HEK293T (cell line): ENCODE measurements around the gene PRKCH.
A peak's percentile ranks its signal among the peaks of the same experiment; 100 is the strongest.

Experiments used
- CTCF ChIA-PET: fragments of 350-600 bp; formaldehyde crosslinking; extraction: SDS; loops from one replicate; lab custom pipeline; 2021; ENCODE audit warnings: antibody characterized with exemption, inconsistent platforms; lab: Yijun Ruan, JAX
- POLR2A ChIA-PET: fragments of 350-600 bp; formaldehyde crosslinking; extraction: SDS; loops from one replicate; lab custom pipeline; 2020; ENCODE audit warnings: antibody characterized with exemption, inconsistent platforms; lab: Yijun Ruan, JAX
- DNase-seq: peaks from one replicate; pipeline ENCODE4 v3.0.0; 2012; ENCODE audit warnings: mixed read lengths; ENCODE audit errors: extremely low spot score
- ARNT ChIP-seq: fragments of 450-650 bp; IDR thresholded peaks from 2 replicates; pipeline ENCODE4 v1.6.1; 2017; ENCODE audit warnings: mild to moderate bottlenecking
- BHLHE40 ChIP-seq: fragments of 450-650 bp; IDR thresholded peaks from 2 replicates; pipeline ENCODE4 v1.6.1; 2016; ENCODE audit warnings: mild to moderate bottlenecking, moderate library complexity, borderline replicate concordance
- CTBP1 ChIP-seq: fragments of 450-650 bp; IDR thresholded peaks from 2 replicates; pipeline ENCODE4 v1.6.1; 2016; ENCODE audit warnings: borderline replicate concordance
- ELF4 ChIP-seq: fragments of 450-650 bp; IDR thresholded peaks from 2 replicates; pipeline ENCODE4 v1.6.1; 2017; ENCODE audit warnings: antibody characterized with exemption
- FOXA1 ChIP-seq: fragments of 450-650 bp; IDR thresholded peaks from 2 replicates; pipeline ENCODE4 v1.6.1; 2016; ENCODE audit warnings: mild to moderate bottlenecking
- FOXK2 ChIP-seq: fragments of 450-650 bp; IDR thresholded peaks from 2 replicates; pipeline ENCODE4 v1.6.1; 2016; ENCODE audit warnings: mild to moderate bottlenecking
- FOXM1 ChIP-seq: fragments of 450-650 bp; IDR thresholded peaks from 2 replicates; pipeline ENCODE4 v1.6.1; 2017; ENCODE audit warnings: mild to moderate bottlenecking, borderline replicate concordance
- HDGF ChIP-seq: fragments of 450-650 bp; IDR thresholded peaks from 2 replicates; pipeline ENCODE4 v1.6.1; 2017; ENCODE audit warnings: antibody characterized with exemption, borderline replicate concordance
- L3MBTL2 ChIP-seq: fragments of 450-650 bp; conservative IDR thresholded peaks from 2 replicates; pipeline ENCODE4 v1.6.1; 2016; ENCODE audit warnings: mild to moderate bottlenecking
- LEF1 ChIP-seq: fragments of 450-650 bp; IDR thresholded peaks from 2 replicates; pipeline ENCODE4 v1.6.1; 2017; ENCODE audit warnings: mild to moderate bottlenecking, borderline replicate concordance
- NFRKB ChIP-seq: fragments of 450-650 bp; IDR thresholded peaks from 2 replicates; pipeline ENCODE4 v1.6.1; 2016; ENCODE audit warnings: mild to moderate bottlenecking, moderate library complexity
- PKNOX1 ChIP-seq: fragments of 450-650 bp; IDR thresholded peaks from 2 replicates; pipeline ENCODE4 v1.6.1; 2016
- SP1 ChIP-seq: fragments of 450-650 bp; IDR thresholded peaks from 2 replicates; pipeline ENCODE4 v1.6.1; 2017
- SUZ12 ChIP-seq: fragments of 450-650 bp; IDR thresholded peaks from 2 replicates; pipeline ENCODE4 v1.6.1; 2016; ENCODE audit warnings: mild to moderate bottlenecking
- TARDBP ChIP-seq: fragments of 450-650 bp; IDR thresholded peaks from 2 replicates; pipeline ENCODE4 v1.6.1; 2016
- ZNF384 ChIP-seq: fragments of 450-650 bp; IDR thresholded peaks from 2 replicates; pipeline ENCODE4 v1.6.1; 2016

Gene PRKCH

DNA sequence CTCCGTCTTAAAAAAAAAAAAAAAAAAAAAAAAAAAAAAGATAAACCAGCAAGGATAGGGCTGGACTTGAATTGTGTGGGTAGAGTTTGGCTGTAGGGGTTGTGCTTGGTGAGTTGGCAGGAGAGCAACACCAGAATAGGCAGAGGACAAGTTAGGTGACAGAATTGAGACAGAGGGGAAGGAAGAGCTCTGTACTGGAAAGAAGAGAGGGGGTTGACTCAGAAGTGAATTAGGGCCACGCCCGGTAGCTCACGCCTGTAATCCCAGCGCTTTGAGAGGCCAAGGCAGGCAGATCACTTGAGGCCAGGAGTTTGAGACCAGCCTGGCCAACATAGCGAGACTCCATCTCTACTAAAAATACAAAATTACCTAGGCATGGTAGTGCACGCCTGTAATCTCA is 34.2 kb upstream of the PRKCH start:
- CTCF ChIA-PET: interaction anchor here (0.6 to 0.9 kb wide), 2 partner anchors 19 to 120 kb away, joined by 3 to 6 read pairs; no protein-coding TSS in a partner anchor

DNA sequence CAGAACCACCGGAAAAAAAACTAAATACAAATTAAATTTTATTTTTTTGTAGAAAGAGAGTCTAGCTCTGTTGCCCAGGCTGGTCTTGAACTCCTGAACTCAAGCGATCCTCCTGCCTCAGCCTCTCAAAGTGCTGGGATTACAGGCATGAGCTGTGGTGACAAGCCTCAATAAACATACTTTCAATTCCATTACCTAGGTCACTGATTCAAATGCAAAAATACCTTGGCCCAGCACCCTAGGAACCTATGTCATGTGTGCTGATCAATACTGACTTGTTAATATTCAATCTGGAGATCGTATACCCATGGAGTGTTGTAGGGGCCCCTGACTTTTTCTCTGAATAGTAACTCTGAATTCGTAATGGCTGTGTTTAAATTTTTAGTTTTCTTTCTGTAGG is 33.2 kb upstream of the PRKCH start:
- POLR2A ChIA-PET: no interaction called here
- TF ChIP-seq TARDBP: no peak
- no peak for TF ChIP-seq NFRKB
- TF ChIP-seq FOXM1: no peak
- no peak for TF ChIP-seq BHLHE40
- no peak for TF ChIP-seq PKNOX1
- no peak for TF ChIP-seq CTBP1
- no peak for TF ChIP-seq HDGF
- TF ChIP-seq L3MBTL2: no peak
- TF ChIP-seq ELF4: no peak
- no peak for TF ChIP-seq FOXA1
- TF ChIP-seq SUZ12: no peak
- no peak for TF ChIP-seq ZNF384
- no peak for TF ChIP-seq LEF1
- DNase-seq: no peak
- CTCF ChIA-PET: no interaction called here

More for the DNA sequence above, 34.2 kb upstream of the PRKCH start:
- POLR2A ChIA-PET: no interaction called here
- DNase-seq: no peak
- no peak for TF ChIP-seq BHLHE40
- TF ChIP-seq ZNF384: 0 out of 2 replicates have a peak, but pooled peaks have one; percentile 7
- no peak for TF ChIP-seq ELF4
- no peak for TF ChIP-seq NFRKB

- DNase-seq: no peak
- POLR2A ChIA-PET: no interaction called here
- TF ChIP-seq ARNT: no peak
- TF ChIP-seq SUZ12: no peak
- TF ChIP-seq HDGF: no peak
- TF ChIP-seq FOXK2: no peak
- no peak for TF ChIP-seq ZNF384
- no peak for TF ChIP-seq TARDBP
- TF ChIP-seq FOXA1: no peak
- TF ChIP-seq L3MBTL2: no peak
- TF ChIP-seq BHLHE40: no peak
- no peak for TF ChIP-seq SP1
- no peak for TF ChIP-seq ELF4
- no peak for TF ChIP-seq PKNOX1
- no peak for TF ChIP-seq NFRKB
- no peak for TF ChIP-seq LEF1
- no peak for TF ChIP-seq CTBP1
- no peak for TF ChIP-seq FOXM1
- CTCF ChIA-PET: no interaction called here
These were observed 32.7 kb upstream of the PRKCH start for GRCh38 chr14:61288720-61289119.

DNA sequence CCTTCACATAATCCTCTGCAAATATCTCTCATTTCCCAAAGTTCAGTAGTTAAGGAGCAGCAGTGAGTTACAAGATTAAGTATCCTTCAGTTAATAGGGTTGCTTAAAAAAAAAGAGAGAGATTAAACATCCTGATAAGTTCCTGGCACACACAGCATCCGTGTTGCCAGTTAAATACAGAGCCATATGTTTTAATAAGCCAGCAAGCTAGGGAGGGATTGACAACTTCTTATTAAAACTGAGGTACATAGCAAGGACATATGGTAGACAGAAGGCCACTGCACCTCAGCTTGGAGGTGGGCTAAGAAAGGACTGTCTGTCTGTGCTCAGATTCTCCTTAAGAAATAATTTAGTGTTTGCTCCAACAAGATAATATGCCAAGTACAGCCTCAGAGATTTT is 30.7 kb upstream of the PRKCH start:
- POLR2A ChIA-PET: no interaction called here
- no peak for DNase-seq
- CTCF ChIA-PET: no interaction called here
- TF ChIP-seq L3MBTL2 (no peak), TARDBP (no peak), HDGF (no peak), CTBP1 (no peak), ELF4 (no peak), FOXM1 (no peak), ARNT (no peak), FOXA1 (no peak), NFRKB (no peak), LEF1 (no peak), SUZ12 (no peak), ZNF384 (no peak), FOXK2 (no peak), SP1 (no peak), PKNOX1 (no peak)

DNA sequence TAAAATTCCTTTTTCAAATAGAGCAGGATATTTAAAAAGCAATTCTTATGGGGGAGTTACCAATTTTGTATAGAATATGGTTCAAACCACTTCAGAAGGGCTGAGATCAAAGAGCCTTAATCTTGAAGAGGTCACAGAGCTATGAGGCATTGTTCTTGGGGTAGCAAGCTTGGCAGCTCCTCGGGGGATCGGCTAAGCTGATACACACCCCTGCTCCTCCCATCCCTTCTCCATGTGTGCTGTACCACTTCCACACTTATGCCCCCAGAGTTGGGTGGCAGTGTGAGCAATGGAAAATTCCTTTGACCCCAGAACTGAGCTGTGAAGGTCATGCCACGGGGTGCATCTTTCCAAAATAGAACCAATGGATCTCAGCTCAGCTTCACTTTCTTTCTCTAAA is 25.2 kb upstream of the PRKCH start:
- ChIA-PET CTCF (interaction anchor here (0.7 to 1.1 kb wide), 7 partner anchors 11 to 1577 kb away, joined by 3 to 6 read pairs (median 4); no protein-coding TSS in a partner anchor), POLR2A (no interaction called here)
- no peak for DNase-seq

More for the DNA sequence above, 25.2 kb upstream of the PRKCH start:
- TF ChIP-seq FOXA1 (no peak), SUZ12 (no peak), FOXM1 (no peak), ARNT (no peak), LEF1 (no peak), TARDBP (no peak), ELF4 (no peak), L3MBTL2 (no peak), ZNF384 (no peak), BHLHE40 (no peak), HDGF (no peak), PKNOX1 (no peak), NFRKB (no peak), SP1 (no peak), FOXK2 (no peak), CTBP1 (no peak)
